GM10847 (cell line): ENCODE measurements around the gene XXYLT1.

Experiments used
- POLR2A ChIP-seq: IDR thresholded peaks from 2 replicates; pipeline ENCODE4 v1.6.1; 2011; ENCODE audit not compliant: insufficient read length; ENCODE audit errors: extremely low read depth

The XXYLT1 gene

GRCh38 chr3:195177422-195178123, 93.4 kb downstream of the XXYLT1 start:
- no peak for TF ChIP-seq POLR2A

GRCh38 chr3:195176776-195177175, 94.2 kb downstream of the XXYLT1 start:
- TF ChIP-seq POLR2A, result no peak

- no peak for TF ChIP-seq POLR2A
Observed at GRCh38 chr3:195175476-195176337, 95.3 kb downstream of the XXYLT1 start.

GRCh38 chr3:195175076-195175475, 95.9 kb downstream of the XXYLT1 start:
- TF ChIP-seq POLR2A, result no peak

- no peak for TF ChIP-seq POLR2A
Observed at GRCh38 chr3:195173657-195174056, 97.3 kb downstream of the XXYLT1 start.

GRCh38 chr3:195172896-195173295, 98.1 kb downstream of the XXYLT1 start:
- TF ChIP-seq POLR2A, result no peak

- no peak for TF ChIP-seq POLR2A
Observed at GRCh38 chr3:195172039-195172684, 98.8 kb downstream of the XXYLT1 start.

GRCh38 chr3:195171093-195171873, 99.7 kb downstream of the XXYLT1 start:
- TF ChIP-seq POLR2A, result no peak

GRCh38 chr3:195170496-195170895, 100.5 kb downstream of the XXYLT1 start:
- no peak for TF ChIP-seq POLR2A

GRCh38 chr3:195169011-195169649, 101.8 kb downstream of the XXYLT1 start:
- no peak for TF ChIP-seq POLR2A

- TF ChIP-seq POLR2A, result no peak
Observed at GRCh38 chr3:195168009-195168762, 102.8 kb downstream of the XXYLT1 start.

- no peak for TF ChIP-seq POLR2A
Observed at GRCh38 chr3:195165790-195166189, 105.2 kb downstream of the XXYLT1 start.

- TF ChIP-seq POLR2A, result no peak
Observed at GRCh38 chr3:195165265-195165609, 105.7 kb downstream of the XXYLT1 start.
